SK-N-SH (cell line): ENCODE data around the gene DLGAP3.

Source experiments
- CTCF ChIP-seq: fragments of 200-600 bp; sonication (generic); IDR thresholded peaks from 2 replicates; pipeline ENCODE4 v1.6.1; 2017; ENCODE audit warnings: antibody characterized with exemption, mild to moderate bottlenecking, moderate library complexity
- ZBTB33 ChIP-seq: IDR thresholded peaks from 2 replicates; pipeline ENCODE4 v1.4.0; 2012; ENCODE audit warnings: low read depth, borderline replicate concordance

GRCh38 chr1:34843392-34844251, 85.8 kb downstream of the DLGAP3 start:
- TF ChIP-seq ZBTB33 (no peak), CTCF (no peak)
